Panc1 (cell line): ENCODE measurements around the gene USP3.

Experiments
- POLR2AphosphoS5 ChIP-seq: IDR thresholded peaks from 2 replicates; pipeline ENCODE4 v1.6.1; 2012; ENCODE audit warnings: mild to moderate bottlenecking, low read depth, low read length, moderate library complexity
- SIN3A ChIP-seq: IDR thresholded peaks from 2 replicates; pipeline ENCODE4 v1.6.1; 2012; ENCODE audit warnings: low read depth, mild to moderate bottlenecking, low read length, moderate library complexity, borderline replicate concordance; ENCODE audit not compliant: insufficient read depth
- TF ChIP-seq, protein P1 (sequence below), 2 experiments: IDR thresholded peaks; 2 replicates each; pipeline ENCODE4 v1.6.1; 2011 to 2012; ENCODE audit warnings: low read depth in 2 of 2, control low read depth in 1 of 2, low read length in 1 of 2, mild to moderate bottlenecking in 1 of 2, moderate library complexity in 1 of 2; ENCODE audit not compliant: insufficient read depth in 1 of 2
- TF ChIP-seq, protein P2 (sequence below): fragments of 450-650 bp; IDR thresholded peaks from 2 replicates; pipeline ENCODE4 v1.5.1; 2017; ENCODE audit warnings: mild to moderate bottlenecking

DNA sequence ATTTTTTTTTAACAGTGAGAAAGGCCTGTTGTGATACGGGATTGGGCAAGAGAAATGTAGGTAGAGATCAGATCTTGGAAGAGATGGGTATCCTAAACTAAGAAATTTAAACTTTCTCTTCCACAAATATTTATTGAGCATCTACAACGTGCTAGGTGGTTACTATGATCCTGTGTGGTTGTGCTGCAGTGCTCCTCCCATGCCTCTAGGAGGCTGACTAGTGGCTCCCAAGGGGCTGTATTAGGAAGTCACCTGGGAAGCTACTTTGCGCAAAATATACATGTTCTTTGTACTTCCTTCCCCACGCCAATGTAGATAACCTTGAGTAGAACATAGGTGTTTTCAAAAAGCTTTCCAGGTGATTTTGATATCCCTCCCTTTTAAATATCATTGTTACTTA is 27.2 kb downstream of the USP3 start:
- TF ChIP-seq, protein P1, sequence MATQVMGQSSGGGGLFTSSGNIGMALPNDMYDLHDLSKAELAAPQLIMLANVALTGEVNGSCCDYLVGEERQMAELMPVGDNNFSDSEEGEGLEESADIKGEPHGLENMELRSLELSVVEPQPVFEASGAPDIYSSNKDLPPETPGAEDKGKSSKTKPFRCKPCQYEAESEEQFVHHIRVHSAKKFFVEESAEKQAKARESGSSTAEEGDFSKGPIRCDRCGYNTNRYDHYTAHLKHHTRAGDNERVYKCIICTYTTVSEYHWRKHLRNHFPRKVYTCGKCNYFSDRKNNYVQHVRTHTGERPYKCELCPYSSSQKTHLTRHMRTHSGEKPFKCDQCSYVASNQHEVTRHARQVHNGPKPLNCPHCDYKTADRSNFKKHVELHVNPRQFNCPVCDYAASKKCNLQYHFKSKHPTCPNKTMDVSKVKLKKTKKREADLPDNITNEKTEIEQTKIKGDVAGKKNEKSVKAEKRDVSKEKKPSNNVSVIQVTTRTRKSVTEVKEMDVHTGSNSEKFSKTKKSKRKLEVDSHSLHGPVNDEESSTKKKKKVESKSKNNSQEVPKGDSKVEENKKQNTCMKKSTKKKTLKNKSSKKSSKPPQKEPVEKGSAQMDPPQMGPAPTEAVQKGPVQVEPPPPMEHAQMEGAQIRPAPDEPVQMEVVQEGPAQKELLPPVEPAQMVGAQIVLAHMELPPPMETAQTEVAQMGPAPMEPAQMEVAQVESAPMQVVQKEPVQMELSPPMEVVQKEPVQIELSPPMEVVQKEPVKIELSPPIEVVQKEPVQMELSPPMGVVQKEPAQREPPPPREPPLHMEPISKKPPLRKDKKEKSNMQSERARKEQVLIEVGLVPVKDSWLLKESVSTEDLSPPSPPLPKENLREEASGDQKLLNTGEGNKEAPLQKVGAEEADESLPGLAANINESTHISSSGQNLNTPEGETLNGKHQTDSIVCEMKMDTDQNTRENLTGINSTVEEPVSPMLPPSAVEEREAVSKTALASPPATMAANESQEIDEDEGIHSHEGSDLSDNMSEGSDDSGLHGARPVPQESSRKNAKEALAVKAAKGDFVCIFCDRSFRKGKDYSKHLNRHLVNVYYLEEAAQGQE (IDR thresholded peaks at IDR 0.05; ENCODE audit: insufficient read depth in 1 of 2, low read depth in 2 of 2, low read length in 1 of 2) = no peak
- TF ChIP-seq, protein P2, sequence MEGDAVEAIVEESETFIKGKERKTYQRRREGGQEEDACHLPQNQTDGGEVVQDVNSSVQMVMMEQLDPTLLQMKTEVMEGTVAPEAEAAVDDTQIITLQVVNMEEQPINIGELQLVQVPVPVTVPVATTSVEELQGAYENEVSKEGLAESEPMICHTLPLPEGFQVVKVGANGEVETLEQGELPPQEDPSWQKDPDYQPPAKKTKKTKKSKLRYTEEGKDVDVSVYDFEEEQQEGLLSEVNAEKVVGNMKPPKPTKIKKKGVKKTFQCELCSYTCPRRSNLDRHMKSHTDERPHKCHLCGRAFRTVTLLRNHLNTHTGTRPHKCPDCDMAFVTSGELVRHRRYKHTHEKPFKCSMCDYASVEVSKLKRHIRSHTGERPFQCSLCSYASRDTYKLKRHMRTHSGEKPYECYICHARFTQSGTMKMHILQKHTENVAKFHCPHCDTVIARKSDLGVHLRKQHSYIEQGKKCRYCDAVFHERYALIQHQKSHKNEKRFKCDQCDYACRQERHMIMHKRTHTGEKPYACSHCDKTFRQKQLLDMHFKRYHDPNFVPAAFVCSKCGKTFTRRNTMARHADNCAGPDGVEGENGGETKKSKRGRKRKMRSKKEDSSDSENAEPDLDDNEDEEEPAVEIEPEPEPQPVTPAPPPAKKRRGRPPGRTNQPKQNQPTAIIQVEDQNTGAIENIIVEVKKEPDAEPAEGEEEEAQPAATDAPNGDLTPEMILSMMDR = peak; percentile 63
- TF ChIP-seq POLR2AphosphoS5 (no peak), SIN3A (no peak)
